ENCODE measurements around the gene SLC35G3. TPM values are rescaled to one million over a fixed set of nuclear protein-coding genes. Genes with fewer than 3 reads are reported as not detected.
"Not testable (repeated sequence)": the region's sequence is repeated elsewhere in the genome, so short reads cannot be mapped to it uniquely, and the experiment has no call there.

The SLC35G3 gene
- polyA plus RNA-seq, 2 donors, result not detected

- no peaks in the 10 kb centered on the region for H3K4me1 ChIP-seq (ENCODE audit: control insufficient read depth in 2 of 2, insufficient read depth in 2 of 2, low read length in 1 of 2)
- WGBS, 2 donors, result 72 to 73% methylated on average over 13 of the region's 13 CpGs
- H3K27me3 ChIP-seq (ENCODE audit: control insufficient read depth in 1 of 2, insufficient read depth in 2 of 2, low read length in 2 of 2), result no peaks in the 10 kb centered on the region
- no peaks in the 10 kb centered on the region for H3K9me3 ChIP-seq (ENCODE audit: control insufficient read depth in 2 of 2, insufficient read depth in 1 of 2, low read depth in 1 of 2, low read length in 1 of 2)
- H3K4me3 ChIP-seq (ENCODE audit: low read depth in 1 of 2, low read length in 2 of 2), result no peak overlapping the region
- no peaks in the 10 kb centered on the region for H3K36me3 ChIP-seq (ENCODE audit: control insufficient read depth in 2 of 2, insufficient read depth in 2 of 2, low read length in 1 of 2)
- H3K27ac ChIP-seq (ENCODE audit: low read depth in 2 of 2, low read length in 1 of 2), result peak overlapping the region in 1 of 2 donors; percentile 39
Observed at GRCh38 chr17:35160354-35161201, 33.6 kb downstream of the SLC35G3 start.

- peaks cover 0 to 3% of the 10 kb centered on the region in 2 donors for H3K4me1 ChIP-seq (ENCODE audit: control insufficient read depth in 2 of 2, insufficient read depth in 2 of 2, low read length in 1 of 2)
- WGBS, 2 donors, result 52 to 76% methylated on average over 2 of the region's 2 CpGs
- H3K27me3 ChIP-seq (ENCODE audit: control insufficient read depth in 1 of 2, insufficient read depth in 2 of 2, low read length in 2 of 2), result no peaks in the 10 kb centered on the region
- H3K36me3 ChIP-seq (ENCODE audit: control insufficient read depth in 2 of 2, insufficient read depth in 2 of 2, low read length in 1 of 2), result no peaks in the 10 kb centered on the region
- no peaks in the 10 kb centered on the region for H3K9me3 ChIP-seq (ENCODE audit: control insufficient read depth in 2 of 2, insufficient read depth in 1 of 2, low read depth in 1 of 2, low read length in 1 of 2)
- no peak overlapping the region for H3K27ac ChIP-seq (ENCODE audit: low read depth in 2 of 2, low read length in 1 of 2)
- no peak overlapping the region for H3K4me3 ChIP-seq (ENCODE audit: low read depth in 1 of 2, low read length in 2 of 2)
Observed at GRCh38 chr17:35159940-35160339, 34.3 kb downstream of the SLC35G3 start.

DNA sequence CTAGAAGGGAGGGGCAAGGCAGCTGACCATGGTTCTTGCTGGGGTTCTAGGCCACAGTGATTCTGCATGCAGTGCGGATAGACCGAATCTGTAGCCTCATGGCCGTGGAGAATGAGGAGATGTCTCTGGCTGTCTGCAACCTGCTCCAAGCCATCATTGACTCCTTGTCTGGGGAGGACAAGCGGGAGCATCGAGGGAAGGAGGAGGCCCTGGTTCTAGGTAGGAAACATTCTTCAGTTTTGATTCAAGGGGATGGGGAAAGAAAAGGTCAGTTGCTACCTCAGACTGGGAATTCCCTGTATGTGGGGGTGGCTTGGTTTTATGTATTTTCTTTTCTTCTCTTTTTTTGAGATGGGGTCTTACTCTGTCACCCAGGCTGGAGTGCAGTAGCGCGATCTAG, 38.9 kb downstream of the SLC35G3 start:
- Histone ChIP-seq H3K4me1 (ENCODE audit: control insufficient read depth in 2 of 2, insufficient read depth in 2 of 2, low read length in 1 of 2) (peaks cover 0 to 3% of the 10 kb centered on the region in 2 donors), H3K4me3 (ENCODE audit: low read depth in 1 of 2, low read length in 2 of 2) (no peak overlapping the region), H3K9me3 (ENCODE audit: control insufficient read depth in 2 of 2, insufficient read depth in 1 of 2, low read depth in 1 of 2, low read length in 1 of 2) (no peaks in the 10 kb centered on the region), H3K27me3 (ENCODE audit: control insufficient read depth in 1 of 2, insufficient read depth in 2 of 2, low read length in 2 of 2) (no peaks in the 10 kb centered on the region), H3K36me3 (ENCODE audit: control insufficient read depth in 2 of 2, insufficient read depth in 2 of 2, low read length in 1 of 2) (no peaks in the 10 kb centered on the region), H3K27ac (ENCODE audit: low read depth in 2 of 2, low read length in 1 of 2) (no peak overlapping the region)
- WGBS, 2 donors, result 96 to 98% methylated on average over 7 of the region's 7 CpGs

GRCh38 chr17:35154196-35155165, 39.7 kb downstream of the SLC35G3 start:
- 90% methylated on average over 13 of the region's 13 CpGs for WGBS, 2 donors

GRCh38 chr17:35152421-35153140, 41.6 kb downstream of the SLC35G3 start:
- no peaks in the 10 kb centered on the region for H3K27me3 ChIP-seq (ENCODE audit: control insufficient read depth in 1 of 2, insufficient read depth in 2 of 2, low read length in 2 of 2)
- H3K4me3 ChIP-seq (ENCODE audit: low read depth in 1 of 2, low read length in 2 of 2), result no peak overlapping the region
- 49 to 55% methylated on average over 13 of the region's 13 CpGs for WGBS, 2 donors
- no peaks in the 10 kb centered on the region for H3K36me3 ChIP-seq (ENCODE audit: control insufficient read depth in 2 of 2, insufficient read depth in 2 of 2, low read length in 1 of 2)
- peaks cover 0 to 3% of the 10 kb centered on the region in 2 donors for H3K4me1 ChIP-seq (ENCODE audit: control insufficient read depth in 2 of 2, insufficient read depth in 2 of 2, low read length in 1 of 2)
- H3K9me3 ChIP-seq (ENCODE audit: control insufficient read depth in 2 of 2, insufficient read depth in 1 of 2, low read depth in 1 of 2, low read length in 1 of 2), result no peaks in the 10 kb centered on the region
- no peak overlapping the region for H3K27ac ChIP-seq (ENCODE audit: low read depth in 2 of 2, low read length in 1 of 2)

More at GRCh38 chr17:35154196-35155165, 39.7 kb downstream of the SLC35G3 start:
- Histone ChIP-seq H3K4me1 (ENCODE audit: control insufficient read depth in 2 of 2, insufficient read depth in 2 of 2, low read length in 1 of 2) (peaks cover 0 to 3% of the 10 kb centered on the region in 2 donors), H3K4me3 (ENCODE audit: low read depth in 1 of 2, low read length in 2 of 2) (no peak overlapping the region), H3K27ac (ENCODE audit: low read depth in 2 of 2, low read length in 1 of 2) (no peak overlapping the region), H3K36me3 (ENCODE audit: control insufficient read depth in 2 of 2, insufficient read depth in 2 of 2, low read length in 1 of 2) (no peaks in the 10 kb centered on the region), H3K9me3 (ENCODE audit: control insufficient read depth in 2 of 2, insufficient read depth in 1 of 2, low read depth in 1 of 2, low read length in 1 of 2) (no peaks in the 10 kb centered on the region), H3K27me3 (ENCODE audit: control insufficient read depth in 1 of 2, insufficient read depth in 2 of 2, low read length in 2 of 2) (no peaks in the 10 kb centered on the region)

- not testable (repeated sequence) for H3K4me1 ChIP-seq (ENCODE audit: control insufficient read depth in 2 of 2, insufficient read depth in 2 of 2, low read length in 1 of 2); H3K9me3 ChIP-seq (ENCODE audit: control insufficient read depth in 2 of 2, insufficient read depth in 1 of 2, low read depth in 1 of 2, low read length in 1 of 2); H3K27ac ChIP-seq (ENCODE audit: low read depth in 2 of 2, low read length in 1 of 2); H3K27me3 ChIP-seq (ENCODE audit: control insufficient read depth in 1 of 2, insufficient read depth in 2 of 2, low read length in 2 of 2); H3K36me3 ChIP-seq (ENCODE audit: control insufficient read depth in 2 of 2, insufficient read depth in 2 of 2, low read length in 1 of 2); H3K4me3 ChIP-seq (ENCODE audit: low read depth in 1 of 2, low read length in 2 of 2)
- 92 to 96% methylated on average over 29 of the region's 29 CpGs for WGBS, 2 donors
Observed at GRCh38 chr17:35151080-35151479, 43.1 kb downstream of the SLC35G3 start.

- Histone ChIP-seq H3K27me3 (ENCODE audit: control insufficient read depth in 1 of 2, insufficient read depth in 2 of 2, low read length in 2 of 2) (no peaks in the 10 kb centered on the region), H3K27ac (ENCODE audit: low read depth in 2 of 2, low read length in 1 of 2) (no peak overlapping the region), H3K4me3 (ENCODE audit: low read depth in 1 of 2, low read length in 2 of 2) (no peak overlapping the region), H3K4me1 (ENCODE audit: control insufficient read depth in 2 of 2, insufficient read depth in 2 of 2, low read length in 1 of 2) (no peaks in the 10 kb centered on the region), H3K9me3 (ENCODE audit: control insufficient read depth in 2 of 2, insufficient read depth in 1 of 2, low read depth in 1 of 2, low read length in 1 of 2) (no peaks in the 10 kb centered on the region), H3K36me3 (ENCODE audit: control insufficient read depth in 2 of 2, insufficient read depth in 2 of 2, low read length in 1 of 2) (no peaks in the 10 kb centered on the region)
- 94 to 95% methylated on average over 11 of the region's 11 CpGs for WGBS, 2 donors
Observed at GRCh38 chr17:35149941-35150340, 44.3 kb downstream of the SLC35G3 start.

DNA sequence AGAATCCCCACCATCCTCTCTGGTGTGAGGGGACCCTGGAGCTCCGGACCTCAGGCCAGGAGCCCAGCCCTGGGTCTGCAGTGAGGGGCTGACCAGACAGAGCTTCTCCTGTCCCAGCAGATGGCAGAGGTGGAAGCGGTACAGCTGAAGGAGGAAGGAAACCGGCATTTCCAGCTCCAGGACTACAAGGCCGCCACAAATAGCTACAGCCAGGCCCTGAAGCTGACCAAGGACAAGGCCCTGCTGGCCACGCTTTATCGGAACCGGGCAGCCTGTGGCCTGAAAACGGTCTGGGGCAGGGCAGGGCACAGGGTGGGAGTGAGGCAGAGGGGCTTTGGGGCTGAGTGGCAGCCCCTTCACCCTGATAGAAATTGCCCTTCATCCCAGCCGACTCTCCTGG, 46.0 kb downstream of the SLC35G3 start:
- no peaks in the 10 kb centered on the region for H3K4me1 ChIP-seq (ENCODE audit: control insufficient read depth in 2 of 2, insufficient read depth in 2 of 2, low read length in 1 of 2)
- no peaks in the 10 kb centered on the region for H3K9me3 ChIP-seq (ENCODE audit: control insufficient read depth in 2 of 2, insufficient read depth in 1 of 2, low read depth in 1 of 2, low read length in 1 of 2)
- 67 to 75% methylated on average over 9 of the region's 9 CpGs for WGBS, 2 donors
- H3K27ac ChIP-seq (ENCODE audit: low read depth in 2 of 2, low read length in 1 of 2), result no peak overlapping the region
- no peaks in the 10 kb centered on the region for H3K27me3 ChIP-seq (ENCODE audit: control insufficient read depth in 1 of 2, insufficient read depth in 2 of 2, low read length in 2 of 2)
- no peak overlapping the region for H3K4me3 ChIP-seq (ENCODE audit: low read depth in 1 of 2, low read length in 2 of 2)
- H3K36me3 ChIP-seq (ENCODE audit: control insufficient read depth in 2 of 2, insufficient read depth in 2 of 2, low read length in 1 of 2), result no peaks in the 10 kb centered on the region

GRCh38 chr17:35147375-35147905, 46.8 kb downstream of the SLC35G3 start, which contains the start of gene UNC45B:
Gene UNC45B, plus strand, starts transcription at chr17:35147817. Its CDS starts 447 bp downstream, at chr17:35148264.
- Histone ChIP-seq H3K27ac (ENCODE audit: low read depth in 2 of 2, low read length in 1 of 2) (no peak within 1 kb of the TSS), H3K27me3 (ENCODE audit: control insufficient read depth in 1 of 2, insufficient read depth in 2 of 2, low read length in 2 of 2) (no peaks in the 10 kb centered on the region), H3K4me3 (ENCODE audit: low read depth in 1 of 2, low read length in 2 of 2) (no peak within 1 kb of the TSS), H3K4me1 (ENCODE audit: control insufficient read depth in 2 of 2, insufficient read depth in 2 of 2, low read length in 1 of 2) (no peaks in the 10 kb centered on the region), H3K36me3 (ENCODE audit: control insufficient read depth in 2 of 2, insufficient read depth in 2 of 2, low read length in 1 of 2) (no peaks in the 10 kb centered on the region), H3K9me3 (ENCODE audit: control insufficient read depth in 2 of 2, insufficient read depth in 1 of 2, low read depth in 1 of 2, low read length in 1 of 2) (no peaks in the 10 kb centered on the region)
- WGBS, 2 donors, result 78 to 79% methylated on average over 4 of the region's 4 CpGs
